Right atrium auricular region (tissue), 2 donors: Measurements from ENCODE around the gene CACNG4. TPM values are rescaled to one million over a fixed set of nuclear protein-coding genes. Genes with fewer than 3 reads are reported as not detected.

Experiments used
- DNase-seq: peaks from one replicate; pipeline ENCODE4 v3.0.0-alpha.2; 2019; ENCODE audit warnings: low spot score
- H3K27ac ChIP-seq, 2 donors: fragments of 200-600 bp; sonication (generic); 1 replicate in 1 of 2; 2 replicates in 1 of 2; pipeline ENCODE4 v1.5.1; 2016 to 2019
- H3K27me3 ChIP-seq, 2 donors: fragments of 200-600 bp; sonication (generic); one replicate each; pipeline versions ENCODE4 v1.5.1 to v1.6.0; 2017 to 2019
- H3K36me3 ChIP-seq: fragments of 200-600 bp; sonication (generic); one replicate; pipeline ENCODE4 v1.5.1; 2016
- H3K4me1 ChIP-seq, 2 donors: fragments of 200-600 bp; sonication (generic); one replicate each; pipeline versions ENCODE4 v1.5.1 to v1.6.0; 2017 to 2019
- H3K4me3 ChIP-seq, 2 donors: fragments of 200-600 bp; sonication (generic); 1 replicate in 1 of 2; 2 replicates in 1 of 2; pipeline ENCODE4 v1.5.1; 2017 to 2019; ENCODE audit warnings: mild to moderate bottlenecking in 1 of 2, moderate library complexity in 1 of 2
- H3K9me3 ChIP-seq, 2 donors: fragments of 200-600 bp; sonication (generic); one replicate each; pipeline ENCODE4 v1.5.1; 2019
- total RNA-seq, 2 donors: library from RNA; depleted of rRNA; stranded (reverse); fragments of >200 nt; gene quantifications; one replicate each; pipeline ENCODE4 v1.1.0, GENCODE V29; 2016
- TF ChIP-seq, protein P1 (sequence below), 2 donors: fragments of 200-600 bp; sonication (generic); IDR thresholded peaks; one replicate each; pipeline ENCODE4 v1.5.1; 2019; ENCODE audit warnings: antibody characterized with exemption in 2 of 2

Gene CACNG4
- total RNA-seq, 2 donors from 2014 or later: 0.63 to 1.9 TPM

DNA sequence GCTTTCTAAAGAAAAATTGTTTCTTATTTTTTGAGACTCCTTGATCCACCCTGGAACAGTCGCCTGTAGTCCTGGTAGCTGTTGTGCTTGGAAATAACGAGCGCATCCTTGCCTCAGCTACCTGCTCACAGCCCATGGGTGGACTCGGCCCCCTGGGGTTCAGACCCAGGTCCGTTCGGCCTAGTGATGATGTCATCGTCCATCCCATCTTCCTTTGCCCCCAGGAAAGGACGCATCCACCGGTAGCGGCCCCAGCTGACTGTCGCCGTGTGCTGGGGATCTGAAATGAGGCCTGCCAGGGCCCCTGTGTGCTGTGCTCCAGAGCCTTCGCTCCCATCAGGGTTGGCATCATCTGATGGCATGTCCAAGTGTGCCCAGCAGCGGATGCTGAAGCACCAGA lies 67.9 kb downstream of the CACNG4 start:
- no peaks in the 10 kb centered on the region for H3K27me3 ChIP-seq
- H3K9me3 ChIP-seq: no peaks in the 10 kb centered on the region
- TF ChIP-seq, protein P1, sequence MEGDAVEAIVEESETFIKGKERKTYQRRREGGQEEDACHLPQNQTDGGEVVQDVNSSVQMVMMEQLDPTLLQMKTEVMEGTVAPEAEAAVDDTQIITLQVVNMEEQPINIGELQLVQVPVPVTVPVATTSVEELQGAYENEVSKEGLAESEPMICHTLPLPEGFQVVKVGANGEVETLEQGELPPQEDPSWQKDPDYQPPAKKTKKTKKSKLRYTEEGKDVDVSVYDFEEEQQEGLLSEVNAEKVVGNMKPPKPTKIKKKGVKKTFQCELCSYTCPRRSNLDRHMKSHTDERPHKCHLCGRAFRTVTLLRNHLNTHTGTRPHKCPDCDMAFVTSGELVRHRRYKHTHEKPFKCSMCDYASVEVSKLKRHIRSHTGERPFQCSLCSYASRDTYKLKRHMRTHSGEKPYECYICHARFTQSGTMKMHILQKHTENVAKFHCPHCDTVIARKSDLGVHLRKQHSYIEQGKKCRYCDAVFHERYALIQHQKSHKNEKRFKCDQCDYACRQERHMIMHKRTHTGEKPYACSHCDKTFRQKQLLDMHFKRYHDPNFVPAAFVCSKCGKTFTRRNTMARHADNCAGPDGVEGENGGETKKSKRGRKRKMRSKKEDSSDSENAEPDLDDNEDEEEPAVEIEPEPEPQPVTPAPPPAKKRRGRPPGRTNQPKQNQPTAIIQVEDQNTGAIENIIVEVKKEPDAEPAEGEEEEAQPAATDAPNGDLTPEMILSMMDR (IDR thresholded peaks at IDR 0.05): no peak
- no peaks in the 10 kb centered on the region for H3K4me1 ChIP-seq
- H3K27ac ChIP-seq: no peak overlapping the region
- no peak for DNase-seq
- no peak overlapping the region for H3K4me3 ChIP-seq
- no peaks in the 10 kb centered on the region for H3K36me3 ChIP-seq

DNA sequence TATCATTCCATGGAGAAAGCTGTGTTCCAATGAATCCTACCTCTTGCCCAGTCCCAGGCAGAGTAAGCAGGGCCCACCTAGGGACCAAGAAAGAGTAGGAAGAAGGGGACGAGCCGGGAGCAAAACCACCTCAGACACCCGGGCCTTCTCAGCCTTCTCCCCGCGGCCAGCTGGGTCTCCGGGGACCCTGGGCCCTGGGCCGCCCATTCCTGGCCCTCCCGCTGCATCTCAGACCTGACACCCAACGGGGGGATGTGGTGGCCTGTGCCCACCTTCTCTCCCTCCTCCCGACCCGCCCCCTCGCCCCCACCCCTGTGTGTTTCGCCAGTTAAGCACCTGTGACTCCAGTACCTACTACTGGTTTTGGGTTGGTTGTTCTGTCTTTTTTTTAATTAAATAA lies 68.5 kb downstream of the CACNG4 start:
- no peak overlapping the region for H3K27ac ChIP-seq
- no peak for DNase-seq
- H3K4me1 ChIP-seq: no peaks in the 10 kb centered on the region
- no peaks in the 10 kb centered on the region for H3K36me3 ChIP-seq
- no peak overlapping the region for H3K4me3 ChIP-seq
- H3K27me3 ChIP-seq: no peaks in the 10 kb centered on the region
- TF ChIP-seq, protein P1 (IDR thresholded peaks at IDR 0.05): no peak
- no peaks in the 10 kb centered on the region for H3K9me3 ChIP-seq

DNA sequence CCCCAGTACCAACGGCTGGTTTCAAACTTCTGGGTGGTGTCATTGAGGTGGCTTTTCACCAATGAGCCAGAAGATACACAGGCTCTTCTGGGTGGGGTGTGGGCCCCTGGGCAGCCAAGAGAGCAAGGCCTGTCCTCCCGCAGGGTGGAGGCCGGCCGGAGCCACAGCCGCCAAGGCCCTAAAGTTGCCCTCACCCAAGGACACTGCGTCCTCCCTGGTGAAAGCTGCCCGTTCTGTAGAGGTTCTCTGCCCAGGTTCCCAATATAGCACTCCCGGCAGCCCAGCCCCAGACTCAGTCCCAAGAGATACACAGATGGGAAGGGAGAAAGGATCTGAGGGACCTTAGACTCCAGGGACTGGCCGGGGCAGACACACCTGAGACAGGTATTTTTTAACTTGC lies 69.1 kb downstream of the CACNG4 start:
- no peak for DNase-seq
- Histone ChIP-seq H3K36me3 (no peaks in the 10 kb centered on the region), H3K27ac (no peak overlapping the region), H3K4me3 (no peak overlapping the region), H3K9me3 (no peaks in the 10 kb centered on the region), H3K4me1 (no peaks in the 10 kb centered on the region), H3K27me3 (no peaks in the 10 kb centered on the region)
- TF ChIP-seq, protein P1 (IDR thresholded peaks at IDR 0.05): no peak

DNA sequence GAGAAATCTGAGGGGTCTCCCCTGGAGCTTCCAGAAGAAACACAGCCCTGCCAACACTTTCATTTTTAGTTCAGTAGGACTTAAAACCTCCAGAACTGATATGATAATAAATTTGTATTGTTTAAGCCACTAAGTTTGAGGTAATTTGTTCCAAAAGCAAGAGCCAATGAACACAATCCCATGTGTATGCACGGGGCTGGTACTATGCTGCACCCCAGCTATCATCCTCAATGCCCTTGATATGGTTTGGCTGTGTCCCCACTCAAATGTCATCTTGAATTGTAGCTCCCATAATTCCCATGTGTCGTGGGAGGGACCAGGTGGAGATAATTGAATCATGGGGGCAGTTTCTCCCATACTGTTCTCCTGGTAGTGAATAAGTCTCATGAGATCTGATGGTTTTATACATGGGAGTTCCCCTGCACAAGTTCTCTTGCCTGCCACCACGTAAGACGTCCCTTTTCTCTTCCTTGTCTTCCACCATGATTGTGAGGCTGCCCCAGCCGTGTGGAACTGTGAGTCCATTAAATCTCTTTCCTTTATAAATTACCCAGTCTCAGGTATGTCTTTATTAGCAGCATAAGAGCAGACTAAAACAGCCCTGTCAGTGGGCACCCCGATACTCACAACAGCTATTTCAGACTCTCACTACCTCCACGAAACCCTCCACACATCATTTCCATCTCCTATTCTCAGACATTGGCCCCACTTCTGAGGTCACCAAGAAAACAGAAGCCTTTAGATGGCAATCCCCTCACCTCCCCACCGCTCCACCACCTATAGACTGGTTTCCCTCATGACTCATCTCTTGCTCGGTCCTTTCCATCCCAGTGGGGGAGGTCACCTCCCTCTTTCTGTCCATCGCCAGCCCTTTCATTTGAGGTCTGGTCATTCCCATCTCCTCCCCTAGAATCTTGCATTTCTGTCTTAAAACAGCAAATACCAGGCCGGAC lies 70.9 kb downstream of the CACNG4 start:
- Histone ChIP-seq H3K27ac (no peak overlapping the region), H3K4me1 (no peaks in the 10 kb centered on the region), H3K4me3 (no peak overlapping the region), H3K27me3 (no peaks in the 10 kb centered on the region), H3K36me3 (no peaks in the 10 kb centered on the region), H3K9me3 (no peaks in the 10 kb centered on the region)
- TF ChIP-seq, protein P1 (IDR thresholded peaks at IDR 0.05): no peak
- no peak for DNase-seq

DNA sequence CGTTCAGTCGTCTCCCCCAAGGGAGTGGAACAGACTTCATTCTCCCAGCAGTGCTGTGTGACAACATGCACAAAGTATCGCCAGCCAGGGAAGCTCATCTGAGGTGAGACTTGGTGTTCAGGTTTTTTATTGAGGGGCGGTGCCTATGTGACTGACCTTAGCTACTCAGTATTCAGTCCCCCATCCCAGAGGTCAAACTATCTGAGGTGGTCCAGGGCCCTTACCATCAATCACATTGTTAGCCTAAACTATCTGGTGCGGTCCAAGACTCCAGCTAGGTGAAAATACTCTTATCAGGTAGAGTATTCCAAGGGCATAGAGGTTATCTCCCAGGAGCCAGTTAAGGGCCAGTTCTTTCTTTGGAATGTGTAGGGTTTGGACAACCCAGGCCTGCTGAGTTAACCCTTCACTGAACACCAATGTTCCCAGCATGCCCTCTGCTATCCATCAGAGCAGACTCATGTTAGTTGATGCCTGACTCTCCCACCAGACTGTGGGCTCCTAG lies 74.4 kb downstream of the CACNG4 start:
- TF ChIP-seq, protein P1 (IDR thresholded peaks at IDR 0.05): no peak
- DNase-seq: no peak

More for the DNA sequence above, 74.4 kb downstream of the CACNG4 start:
- no peak overlapping the region for H3K4me3 ChIP-seq
- no peaks in the 10 kb centered on the region for H3K9me3 ChIP-seq
- no peaks in the 10 kb centered on the region for H3K36me3 ChIP-seq
- no peak overlapping the region for H3K27ac ChIP-seq
- H3K4me1 ChIP-seq: no peaks in the 10 kb centered on the region
- no peaks in the 10 kb centered on the region for H3K27me3 ChIP-seq
